HEK293 (cell line): ENCODE measurements around the gene TIAM2.

Source experiments
- CTCF ChIA-PET: fragments of 350-600 bp; formaldehyde crosslinking; extraction: SDS; loops from one replicate; lab custom pipeline; 2021; ENCODE audit warnings: antibody characterized with exemption; lab: Yijun Ruan, JAX
- POLR2A ChIA-PET: fragments of 300-600 bp; formaldehyde crosslinking; extraction: SDS; loops from one replicate; lab custom pipeline; 2020; ENCODE audit warnings: antibody characterized with exemption, inconsistent platforms; lab: Yijun Ruan, JAX
- H3K27ac ChIP-seq: fragments of 200-500 bp; sonication (Bioruptor generic); 2 replicates; pipeline ENCODE4 v1.5.1; 2014; ENCODE audit warnings: low read depth, low read length, control low read depth, inconsistent platforms; ENCODE audit errors: extremely low read depth
- H3K36me3 ChIP-seq, 2 experiments: fragments of 200-500 bp in 1 of 2; sonication (Bioruptor generic) in 1 of 2; 1 replicate in 1 of 2; 2 replicates in 1 of 2; pipeline ENCODE4 v1.5.1; 2014 to 2017; ENCODE audit warnings: inconsistent platforms in 2 of 2, low read length in 2 of 2; ENCODE audit not compliant: control insufficient read depth in 2 of 2, insufficient read depth in 1 of 2
- H3K4me1 ChIP-seq: fragments of 200-500 bp; sonication (Bioruptor generic); 2 replicates; pipeline ENCODE4 v1.5.1; 2014; ENCODE audit warnings: mild to moderate bottlenecking, low read length, inconsistent platforms; ENCODE audit not compliant: control insufficient read depth, insufficient read depth
- H3K4me3 ChIP-seq: 2 replicates; pipeline ENCODE4 v1.5.1; 2011; ENCODE audit warnings: low read depth, mild to moderate bottlenecking, control low read depth, low read length, moderate library complexity
- H3K9me3 ChIP-seq: fragments of 200-500 bp; sonication (Bioruptor generic); 2 replicates; pipeline ENCODE4 v1.5.1; 2014; ENCODE audit warnings: low read depth, low read length, inconsistent platforms; ENCODE audit not compliant: control insufficient read depth, insufficient read depth
- HOXC10 ChIP-seq: sonication (generic); formaldehyde crosslinking; IDR thresholded peaks from 2 replicates; pipeline ENCODE4 v1.8.1; 2023; ENCODE audit warnings: mild to moderate bottlenecking, missing genetic modification reagents
- INSM2 ChIP-seq: fragments of 450-650 bp; formaldehyde crosslinking; IDR thresholded peaks from 2 replicates; pipeline ENCODE4 v1.5.1; 2016; ENCODE audit warnings: missing biosample characterization, missing genetic modification characterization
- KLF16 ChIP-seq: fragments of 450-650 bp; formaldehyde crosslinking; IDR thresholded peaks from 2 replicates; pipeline ENCODE4 v1.5.1; 2017; ENCODE audit warnings: missing biosample characterization, missing genetic modification characterization
- PRDM10 ChIP-seq: fragments of 450-650 bp; formaldehyde crosslinking; IDR thresholded peaks from 2 replicates; pipeline ENCODE4 v1.5.1; 2016; ENCODE audit warnings: missing biosample characterization, missing genetic modification characterization
- SCRT1 ChIP-seq: fragments of 450-650 bp; formaldehyde crosslinking; IDR thresholded peaks from 2 replicates; pipeline ENCODE4 v1.5.1; 2016; ENCODE audit warnings: missing biosample characterization, missing genetic modification characterization, borderline replicate concordance
- TCF7L2 ChIP-seq: IDR thresholded peaks from 2 replicates; pipeline ENCODE4 v1.6.1; 2011; ENCODE audit warnings: low read depth, mild to moderate bottlenecking, inconsistent platforms, low read length, moderate library complexity, borderline replicate concordance
- TRIM28 ChIP-seq: IDR thresholded peaks from 2 replicates; pipeline ENCODE4 v1.6.1; 2011; ENCODE audit warnings: low read length, control low read depth, borderline replicate concordance
- ZNF10 ChIP-seq: fragments of 450-650 bp; formaldehyde crosslinking; IDR thresholded peaks from 2 replicates; pipeline ENCODE4 v1.5.1; 2017; ENCODE audit warnings: missing biosample characterization, missing genetic modification characterization
- ZNF510 ChIP-seq: fragments of 450-650 bp; formaldehyde crosslinking; IDR thresholded peaks from 2 replicates; pipeline ENCODE4 v1.5.1; 2018; ENCODE audit warnings: mild to moderate bottlenecking, missing genetic modification characterization, missing biosample characterization; ENCODE audit not compliant: insufficient replicate concordance
- ZNF521 ChIP-seq: fragments of 450-650 bp; formaldehyde crosslinking; IDR thresholded peaks from 2 replicates; pipeline ENCODE4 v1.5.1; 2017; ENCODE audit warnings: missing biosample characterization, mild to moderate bottlenecking, missing genetic modification characterization
- ZNF692 ChIP-seq: fragments of 450-650 bp; formaldehyde crosslinking; IDR thresholded peaks from 2 replicates; pipeline ENCODE4 v1.5.1; 2016; ENCODE audit warnings: missing biosample characterization, missing genetic modification characterization
- ZNF747 ChIP-seq: fragments of 450-650 bp; formaldehyde crosslinking; IDR thresholded peaks from 2 replicates; pipeline ENCODE4 v1.5.1; 2016; ENCODE audit warnings: missing biosample characterization, missing genetic modification characterization
- TF ChIP-seq, protein P1 (sequence below): fragments of 450-650 bp; formaldehyde crosslinking; IDR thresholded peaks from 2 replicates; pipeline ENCODE4 v1.5.1; 2016; ENCODE audit warnings: missing biosample characterization, missing genetic modification characterization
- TF ChIP-seq, protein P2 (sequence below): fragments of 450-650 bp; formaldehyde crosslinking; optimal IDR thresholded peaks from 2 replicates; pipeline ENCODE3; 2016; ENCODE audit warnings: missing biosample characterization, mild to moderate bottlenecking, missing genetic modification characterization
- TF ChIP-seq, protein P3 (sequence below): fragments of 450-650 bp; formaldehyde crosslinking; IDR thresholded peaks from 2 replicates; pipeline ENCODE4 v1.5.1; 2016; ENCODE audit warnings: missing biosample characterization, missing genetic modification characterization, borderline replicate concordance

Gene TIAM2

DNA sequence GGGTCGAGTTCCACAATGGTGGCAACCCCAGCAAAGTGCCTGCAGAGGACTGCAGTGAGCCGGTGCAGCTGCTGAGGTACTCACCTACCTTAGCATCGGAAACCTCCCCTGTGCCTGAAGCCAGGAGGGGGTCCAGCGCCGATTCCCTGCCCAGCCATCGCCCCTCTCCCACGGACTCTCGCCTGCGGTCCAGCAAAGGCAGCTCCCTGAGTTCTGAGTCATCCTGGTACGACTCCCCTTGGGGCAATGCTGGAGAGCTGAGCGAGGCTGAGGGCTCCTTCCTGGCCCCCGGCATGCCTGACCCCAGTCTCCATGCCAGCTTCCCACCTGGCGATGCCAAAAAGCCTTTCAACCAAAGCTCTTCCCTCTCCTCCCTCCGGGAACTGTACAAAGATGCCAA is 134.6 kb downstream of the TIAM2 start (continued):
- no peak for TF ChIP-seq PRDM10 (tag by site-specific recombination)
- no peak for TF ChIP-seq SCRT1 (tag by site-specific recombination)
- TF ChIP-seq TRIM28 = no peak

DNA sequence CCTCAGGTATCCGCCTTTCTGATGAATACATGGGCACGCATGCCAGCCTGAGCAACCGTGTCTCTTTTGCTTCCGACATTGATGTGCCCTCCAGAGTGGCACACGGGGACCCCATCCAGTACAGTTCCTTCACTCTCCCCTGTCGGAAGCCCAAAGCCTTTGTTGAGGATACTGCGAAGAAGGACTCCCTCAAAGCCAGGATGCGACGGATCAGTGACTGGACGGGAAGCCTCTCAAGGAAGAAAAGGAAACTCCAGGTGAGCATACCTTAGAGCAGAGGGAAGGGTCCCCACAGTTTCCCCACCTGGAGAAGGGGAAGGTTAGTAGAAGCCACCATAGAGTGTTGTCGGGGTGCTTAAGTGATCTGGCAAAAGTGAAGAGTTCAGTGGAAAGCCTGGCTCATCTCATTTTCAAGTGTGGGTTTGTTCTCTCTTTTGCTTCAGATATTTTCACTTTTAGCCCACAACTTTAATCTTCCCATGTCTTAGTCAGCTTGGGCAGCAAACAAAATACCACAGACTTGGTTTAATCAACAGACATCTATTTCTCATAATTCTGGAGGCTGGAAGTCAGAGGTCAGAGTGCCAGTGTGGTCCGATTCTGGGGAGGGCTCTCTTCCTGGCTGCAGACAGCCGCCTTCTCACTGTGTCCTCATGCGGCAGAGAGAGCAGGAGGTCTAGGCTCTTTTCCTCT is 135.2 kb downstream of the TIAM2 start:
- no peak overlapping the region for H3K4me3 ChIP-seq
- CTCF ChIA-PET = no interaction called here
- peaks cover 5% of the 10 kb centered on the region for H3K4me1 ChIP-seq
- TF ChIP-seq HOXC10 (no peak), ZNF510 (tag by site-specific recombination) (no peak), INSM2 (tag by site-specific recombination) (no peak), ZNF521 (tag by site-specific recombination) (no peak), ZNF692 (tag by site-specific recombination) (no peak)
- TF ChIP-seq, protein P1, sequence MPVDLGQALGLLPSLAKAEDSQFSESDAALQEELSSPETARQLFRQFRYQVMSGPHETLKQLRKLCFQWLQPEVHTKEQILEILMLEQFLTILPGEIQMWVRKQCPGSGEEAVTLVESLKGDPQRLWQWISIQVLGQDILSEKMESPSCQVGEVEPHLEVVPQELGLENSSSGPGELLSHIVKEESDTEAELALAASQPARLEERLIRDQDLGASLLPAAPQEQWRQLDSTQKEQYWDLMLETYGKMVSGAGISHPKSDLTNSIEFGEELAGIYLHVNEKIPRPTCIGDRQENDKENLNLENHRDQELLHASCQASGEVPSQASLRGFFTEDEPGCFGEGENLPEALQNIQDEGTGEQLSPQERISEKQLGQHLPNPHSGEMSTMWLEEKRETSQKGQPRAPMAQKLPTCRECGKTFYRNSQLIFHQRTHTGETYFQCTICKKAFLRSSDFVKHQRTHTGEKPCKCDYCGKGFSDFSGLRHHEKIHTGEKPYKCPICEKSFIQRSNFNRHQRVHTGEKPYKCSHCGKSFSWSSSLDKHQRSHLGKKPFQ (tag by site-specific recombination) = no peak
- TF ChIP-seq, protein P2, sequence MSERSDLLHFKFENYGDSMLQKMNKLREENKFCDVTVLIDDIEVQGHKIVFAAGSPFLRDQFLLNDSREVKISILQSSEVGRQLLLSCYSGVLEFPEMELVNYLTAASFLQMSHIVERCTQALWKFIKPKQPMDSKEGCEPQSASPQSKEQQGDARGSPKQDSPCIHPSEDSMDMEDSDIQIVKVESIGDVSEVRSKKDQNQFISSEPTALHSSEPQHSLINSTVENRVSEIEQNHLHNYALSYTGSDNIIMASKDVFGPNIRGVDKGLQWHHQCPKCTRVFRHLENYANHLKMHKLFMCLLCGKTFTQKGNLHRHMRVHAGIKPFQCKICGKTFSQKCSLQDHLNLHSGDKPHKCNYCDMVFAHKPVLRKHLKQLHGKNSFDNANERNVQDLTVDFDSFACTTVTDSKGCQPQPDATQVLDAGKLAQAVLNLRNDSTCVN (tag by site-specific recombination) = no peak
- no peak overlapping the region for H3K27ac ChIP-seq
- no peaks in the 10 kb centered on the region for H3K9me3 ChIP-seq
- POLR2A ChIA-PET = no interaction called here
- peaks cover 0 to 12% of the 10 kb centered on the region in 2 experiments; a peak in 1 of 3 replicates for H3K36me3 ChIP-seq

- CTCF ChIA-PET = interaction anchor here (0.7 to 1.7 kb wide), 3 partner anchors 20 to 204 kb away, joined by 3 to 4 read pairs (median 3); no protein-coding TSS in a partner anchor
- no peak overlapping the region for H3K4me3 ChIP-seq
- no peak for TF ChIP-seq KLF16 (tag by site-specific recombination)
- TF ChIP-seq, protein P3, sequence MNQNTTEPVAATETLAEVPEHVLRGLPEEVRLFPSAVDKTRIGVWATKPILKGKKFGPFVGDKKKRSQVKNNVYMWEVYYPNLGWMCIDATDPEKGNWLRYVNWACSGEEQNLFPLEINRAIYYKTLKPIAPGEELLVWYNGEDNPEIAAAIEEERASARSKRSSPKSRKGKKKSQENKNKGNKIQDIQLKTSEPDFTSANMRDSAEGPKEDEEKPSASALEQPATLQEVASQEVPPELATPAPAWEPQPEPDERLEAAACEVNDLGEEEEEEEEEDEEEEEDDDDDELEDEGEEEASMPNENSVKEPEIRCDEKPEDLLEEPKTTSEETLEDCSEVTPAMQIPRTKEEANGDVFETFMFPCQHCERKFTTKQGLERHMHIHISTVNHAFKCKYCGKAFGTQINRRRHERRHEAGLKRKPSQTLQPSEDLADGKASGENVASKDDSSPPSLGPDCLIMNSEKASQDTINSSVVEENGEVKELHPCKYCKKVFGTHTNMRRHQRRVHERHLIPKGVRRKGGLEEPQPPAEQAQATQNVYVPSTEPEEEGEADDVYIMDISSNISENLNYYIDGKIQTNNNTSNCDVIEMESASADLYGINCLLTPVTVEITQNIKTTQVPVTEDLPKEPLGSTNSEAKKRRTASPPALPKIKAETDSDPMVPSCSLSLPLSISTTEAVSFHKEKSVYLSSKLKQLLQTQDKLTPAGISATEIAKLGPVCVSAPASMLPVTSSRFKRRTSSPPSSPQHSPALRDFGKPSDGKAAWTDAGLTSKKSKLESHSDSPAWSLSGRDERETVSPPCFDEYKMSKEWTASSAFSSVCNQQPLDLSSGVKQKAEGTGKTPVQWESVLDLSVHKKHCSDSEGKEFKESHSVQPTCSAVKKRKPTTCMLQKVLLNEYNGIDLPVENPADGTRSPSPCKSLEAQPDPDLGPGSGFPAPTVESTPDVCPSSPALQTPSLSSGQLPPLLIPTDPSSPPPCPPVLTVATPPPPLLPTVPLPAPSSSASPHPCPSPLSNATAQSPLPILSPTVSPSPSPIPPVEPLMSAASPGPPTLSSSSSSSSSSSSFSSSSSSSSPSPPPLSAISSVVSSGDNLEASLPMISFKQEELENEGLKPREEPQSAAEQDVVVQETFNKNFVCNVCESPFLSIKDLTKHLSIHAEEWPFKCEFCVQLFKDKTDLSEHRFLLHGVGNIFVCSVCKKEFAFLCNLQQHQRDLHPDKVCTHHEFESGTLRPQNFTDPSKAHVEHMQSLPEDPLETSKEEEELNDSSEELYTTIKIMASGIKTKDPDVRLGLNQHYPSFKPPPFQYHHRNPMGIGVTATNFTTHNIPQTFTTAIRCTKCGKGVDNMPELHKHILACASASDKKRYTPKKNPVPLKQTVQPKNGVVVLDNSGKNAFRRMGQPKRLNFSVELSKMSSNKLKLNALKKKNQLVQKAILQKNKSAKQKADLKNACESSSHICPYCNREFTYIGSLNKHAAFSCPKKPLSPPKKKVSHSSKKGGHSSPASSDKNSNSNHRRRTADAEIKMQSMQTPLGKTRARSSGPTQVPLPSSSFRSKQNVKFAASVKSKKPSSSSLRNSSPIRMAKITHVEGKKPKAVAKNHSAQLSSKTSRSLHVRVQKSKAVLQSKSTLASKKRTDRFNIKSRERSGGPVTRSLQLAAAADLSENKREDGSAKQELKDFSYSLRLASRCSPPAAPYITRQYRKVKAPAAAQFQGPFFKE (tag by site-specific recombination) = no peak
- TF ChIP-seq ZNF10 (tag by site-specific recombination) = no peak
- no peak for TF ChIP-seq TCF7L2
- TF ChIP-seq ZNF747 (tag by site-specific recombination) = no peak
Measured at GRCh38 chr6:155132617-155133016, 137.5 kb downstream of the TIAM2 start.

More at GRCh38 chr6:155132617-155133016, 137.5 kb downstream of the TIAM2 start:
- no peaks in the 10 kb centered on the region for H3K9me3 ChIP-seq
- no peak overlapping the region for H3K27ac ChIP-seq
- H3K4me1 ChIP-seq = no peaks in the 10 kb centered on the region
- peaks cover 0 to 12% of the 10 kb centered on the region in 2 experiments; a peak in 1 of 3 replicates for H3K36me3 ChIP-seq
- POLR2A ChIA-PET = no interaction called here
